Activated effector memory CD4-positive, alpha-beta T cell treated with anti-CD3 and anti-CD28 coated beads, Interleukin-2, amount 50 U/mL, for 16 hours (primary cell): ENCODE data around the gene FAM83C.

Experiments used
- DNase-seq: peaks from one replicate; pipeline ENCODE4 v3.0.0-alpha.2; 2020

Gene FAM83C

GRCh38 chr20:35281506-35282101 is 10.6 kb downstream of the FAM83C start:
- DNase-seq, result no peak

GRCh38 chr20:35280523-35280922 is 11.7 kb downstream of the FAM83C start:
- no peak for DNase-seq

- DNase-seq, result no peak
Observed at GRCh38 chr20:35279533-35280174, 12.6 kb downstream of the FAM83C start.

GRCh38 chr20:35279040-35279439 is 13.2 kb downstream of the FAM83C start:
- no peak for DNase-seq

GRCh38 chr20:35277531-35278395 is 14.5 kb downstream of the FAM83C start, which contains the start of gene MMP24OS:
MMP24OS (minus strand) TSS chr20:35278122; CDS start chr20:35277929, 193 bp downstream.
- peak; percentile 96 for DNase-seq

GRCh38 chr20:35277127-35277526 is 15.1 kb downstream of the FAM83C start:
- no peak for DNase-seq

GRCh38 chr20:35276408-35276807 is 15.8 kb downstream of the FAM83C start:
- DNase-seq, result no peak

GRCh38 chr20:35275741-35276251 is 16.4 kb downstream of the FAM83C start:
- no peak for DNase-seq

- DNase-seq, result no peak
Observed at GRCh38 chr20:35274172-35275092, 17.8 kb downstream of the FAM83C start.

- DNase-seq, result no peak
Observed at GRCh38 chr20:35273449-35274171, 18.6 kb downstream of the FAM83C start.

- no peak for DNase-seq
Observed at GRCh38 chr20:35271904-35272303, 20.3 kb downstream of the FAM83C start.

GRCh38 chr20:35271073-35271882 is 20.9 kb downstream of the FAM83C start:
- no peak for DNase-seq

- no peak for DNase-seq
Observed at GRCh38 chr20:35270021-35270902, 22.0 kb downstream of the FAM83C start.

- DNase-seq, result peak; percentile 76
Observed at GRCh38 chr20:35269055-35269781, 23.0 kb downstream of the FAM83C start.

GRCh38 chr20:35267092-35267491 is 25.1 kb downstream of the FAM83C start:
- DNase-seq, result no peak

- no peak for DNase-seq
Observed at GRCh38 chr20:35264755-35265154, 27.5 kb downstream of the FAM83C start.

- DNase-seq, result no peak
Observed at GRCh38 chr20:35263532-35264341, 28.5 kb downstream of the FAM83C start.
